Astrocyte (in vitro differentiated cells and primary cell): ENCODE results near the gene HAPLN3. TPM values are rescaled to one million over a fixed set of nuclear protein-coding genes. Genes with fewer than 3 reads are reported as not detected.

ENCODE experiments used
- DNase-seq: peaks from one replicate; pipeline ENCODE4 v3.0.0-alpha.2; 2010; ENCODE audit warnings: low read depth
- FAIRE-seq: peaks from 2 replicates; lab custom pipeline; 2011; peaks lifted over from hg19 to GRCh38; lab: Jason Lieb, UNC
- H2AFZ ChIP-seq: 2 replicates; pipeline ENCODE4 v1.6.0; 2012; ENCODE audit warnings: low read depth, low read length, inconsistent platforms
- H3K27ac ChIP-seq: 2 replicates; pipeline ENCODE4 v1.5.1; 2011; ENCODE audit warnings: low read depth, low read length, inconsistent platforms
- H3K27me3 ChIP-seq: 2 replicates; pipeline ENCODE4 v1.6.0; 2011; ENCODE audit warnings: low read length, inconsistent platforms; ENCODE audit not compliant: insufficient read depth
- H3K36me3 ChIP-seq: 2 replicates; pipeline ENCODE4 v1.5.1; 2011; ENCODE audit warnings: low read length, inconsistent platforms; ENCODE audit not compliant: insufficient read depth
- H3K4me1 ChIP-seq: 2 replicates; pipeline ENCODE4 v1.5.1; 2011; ENCODE audit warnings: low read length, inconsistent platforms; ENCODE audit not compliant: insufficient read depth
- H3K4me2 ChIP-seq: 2 replicates; pipeline ENCODE4 v1.6.0; 2012; ENCODE audit warnings: low read length, inconsistent platforms
- H3K4me3 ChIP-seq: 2 replicates; pipeline ENCODE4 v1.5.1; 2011; ENCODE audit warnings: low read depth, mild to moderate bottlenecking, low read length, inconsistent platforms; ENCODE audit not compliant: insufficient read depth
- H3K79me2 ChIP-seq: 2 replicates; pipeline ENCODE4 v1.6.0; 2012; ENCODE audit warnings: mild to moderate bottlenecking, low read length, inconsistent platforms; ENCODE audit not compliant: insufficient read depth
- H3K9ac ChIP-seq: 2 replicates; pipeline ENCODE4 v1.6.0; 2012; ENCODE audit warnings: mild to moderate bottlenecking, low read length, inconsistent platforms
- H3K9me3 ChIP-seq: 2 replicates; pipeline ENCODE4 v1.5.1; 2012; ENCODE audit warnings: low read depth, mild to moderate bottlenecking, low read length, inconsistent platforms; ENCODE audit not compliant: insufficient read depth
- H4K20me1 ChIP-seq: 2 replicates; pipeline ENCODE4 v1.6.0; 2012; ENCODE audit warnings: low read length, inconsistent platforms; ENCODE audit not compliant: insufficient read depth
- H3K27ac Mint-ChIP-seq: one replicate; pipeline ENCODE4 v1.8.0; 2021; ENCODE audit warnings: mild to moderate bottlenecking, mixed read lengths; ENCODE audit not compliant: unreplicated experiment
- H3K27me3 Mint-ChIP-seq: one replicate; pipeline ENCODE4 v1.8.0; 2021; ENCODE audit warnings: low read depth, mixed read lengths; ENCODE audit not compliant: unreplicated experiment
- H3K36me3 Mint-ChIP-seq: one replicate; pipeline ENCODE4 v1.8.0; 2021; ENCODE audit warnings: low read depth, mixed read lengths; ENCODE audit not compliant: unreplicated experiment
- H3K4me1 Mint-ChIP-seq: one replicate; pipeline ENCODE4 v1.8.0; 2021; ENCODE audit warnings: low read depth, mixed read lengths; ENCODE audit not compliant: unreplicated experiment
- H3K4me3 Mint-ChIP-seq: one replicate; pipeline ENCODE4 v1.8.0; 2021; ENCODE audit warnings: mild to moderate bottlenecking, moderate library complexity, mixed read lengths; ENCODE audit not compliant: unreplicated experiment
- H3K9me3 Mint-ChIP-seq: one replicate; pipeline ENCODE4 v1.8.0; 2021; ENCODE audit warnings: mild to moderate bottlenecking, mixed read lengths; ENCODE audit not compliant: unreplicated experiment
- CTCF ChIP-seq: IDR thresholded peaks from 2 replicates; pipeline ENCODE4 v1.5.1; 2011; ENCODE audit warnings: low read depth, mild to moderate bottlenecking, inconsistent platforms, low read length, moderate library complexity; ENCODE audit not compliant: insufficient read depth
- EZH2 ChIP-seq: IDR thresholded peaks from 2 replicates; pipeline ENCODE4 v1.6.1; 2012; ENCODE audit warnings: mild to moderate bottlenecking, low read length, inconsistent platforms; ENCODE audit not compliant: insufficient read depth
- total RNA-seq: library from RNA; stranded (reverse); gene quantifications from 2 replicates; pipeline ENCODE4 v1.2.1, GENCODE V29; 2021

HAPLN3 gene
- total RNA-seq, 1 donor from 2014 or later: 8.2 TPM

- peaks cover 27% of the 10 kb centered on the region for H3K27me3 Mint-ChIP-seq
- H3K36me3 ChIP-seq: no peaks in the 10 kb centered on the region
- no peaks in the 10 kb centered on the region for H4K20me1 ChIP-seq
- H2AFZ ChIP-seq: no peak overlapping the region
- no peaks in the 10 kb centered on the region for H3K4me1 Mint-ChIP-seq
- H3K4me3 ChIP-seq: no peak overlapping the region
- H3K27ac Mint-ChIP-seq: no peak overlapping the region
- H3K4me1 ChIP-seq: no peaks in the 10 kb centered on the region
- H3K36me3 Mint-ChIP-seq: peaks cover 8% of the 10 kb centered on the region
- H3K9me3 Mint-ChIP-seq: peaks cover 4% of the 10 kb centered on the region
- TF ChIP-seq EZH2 (no peak), CTCF (no peak)
- DNase-seq (no peak), FAIRE-seq (no peak)
- H3K27ac ChIP-seq: no peak overlapping the region
- H3K79me2 ChIP-seq: no peaks in the 10 kb centered on the region
- H3K4me2 ChIP-seq: no peak overlapping the region
- H3K27me3 ChIP-seq: peaks cover 10% of the 10 kb centered on the region
- H3K9ac ChIP-seq: no peak overlapping the region
- H3K4me3 Mint-ChIP-seq: no peak overlapping the region
- H3K9me3 ChIP-seq: no peaks in the 10 kb centered on the region
Observed at GRCh38 chr15:88876573-88876972, 18.8 kb downstream of the HAPLN3 start.

GRCh38 chr15:88874684-88875083 is 20.7 kb downstream of the HAPLN3 start:
- Mint-ChIP-seq H3K4me3 (no peak overlapping the region), H3K9me3 (peaks cover 5% of the 10 kb centered on the region), H3K27me3 (peaks cover 33% of the 10 kb centered on the region), H3K27ac (peak overlapping the region; percentile 14), H3K36me3 (peaks cover 8% of the 10 kb centered on the region), H3K4me1 (no peaks in the 10 kb centered on the region)
- H3K4me3 ChIP-seq: no peak overlapping the region
- H2AFZ ChIP-seq: no peak overlapping the region
- H3K36me3 ChIP-seq: no peaks in the 10 kb centered on the region
- no peak for FAIRE-seq
- H3K27me3 ChIP-seq: peaks cover 10% of the 10 kb centered on the region
- no peak for DNase-seq
- no peak overlapping the region for H3K4me2 ChIP-seq
- no peaks in the 10 kb centered on the region for H4K20me1 ChIP-seq
- H3K27ac ChIP-seq: no peak overlapping the region
- TF ChIP-seq EZH2: no peak
- no peak for TF ChIP-seq CTCF
- no peaks in the 10 kb centered on the region for H3K9me3 ChIP-seq
- H3K79me2 ChIP-seq: no peaks in the 10 kb centered on the region
- H3K9ac ChIP-seq: no peak overlapping the region
- no peaks in the 10 kb centered on the region for H3K4me1 ChIP-seq

GRCh38 chr15:88874275-88874674 is 21.1 kb downstream of the HAPLN3 start:
- DNase-seq: no peak

More at GRCh38 chr15:88874275-88874674, 21.1 kb downstream of the HAPLN3 start:
- H3K9ac ChIP-seq: no peak overlapping the region
- H3K4me3 Mint-ChIP-seq: no peak overlapping the region
- TF ChIP-seq EZH2 (no peak), CTCF (no peak)
- H3K36me3 ChIP-seq: no peaks in the 10 kb centered on the region
- peaks cover 10% of the 10 kb centered on the region for H3K27me3 ChIP-seq
- no peaks in the 10 kb centered on the region for H3K4me1 Mint-ChIP-seq
- no peak overlapping the region for H2AFZ ChIP-seq
- H3K4me1 ChIP-seq: no peaks in the 10 kb centered on the region
- no peak overlapping the region for H3K4me3 ChIP-seq
- H3K36me3 Mint-ChIP-seq: peaks cover 8% of the 10 kb centered on the region
- no peak for FAIRE-seq
- H4K20me1 ChIP-seq: no peaks in the 10 kb centered on the region
- H3K27ac Mint-ChIP-seq: no peak overlapping the region
- H3K9me3 ChIP-seq: no peaks in the 10 kb centered on the region
- peaks cover 33% of the 10 kb centered on the region for H3K27me3 Mint-ChIP-seq
- no peak overlapping the region for H3K4me2 ChIP-seq
- peaks cover 5% of the 10 kb centered on the region for H3K9me3 Mint-ChIP-seq
- H3K79me2 ChIP-seq: no peaks in the 10 kb centered on the region
- H3K27ac ChIP-seq: no peak overlapping the region
